Measurements from ENCODE around the gene QRICH1.

QRICH1 gene

DNA sequence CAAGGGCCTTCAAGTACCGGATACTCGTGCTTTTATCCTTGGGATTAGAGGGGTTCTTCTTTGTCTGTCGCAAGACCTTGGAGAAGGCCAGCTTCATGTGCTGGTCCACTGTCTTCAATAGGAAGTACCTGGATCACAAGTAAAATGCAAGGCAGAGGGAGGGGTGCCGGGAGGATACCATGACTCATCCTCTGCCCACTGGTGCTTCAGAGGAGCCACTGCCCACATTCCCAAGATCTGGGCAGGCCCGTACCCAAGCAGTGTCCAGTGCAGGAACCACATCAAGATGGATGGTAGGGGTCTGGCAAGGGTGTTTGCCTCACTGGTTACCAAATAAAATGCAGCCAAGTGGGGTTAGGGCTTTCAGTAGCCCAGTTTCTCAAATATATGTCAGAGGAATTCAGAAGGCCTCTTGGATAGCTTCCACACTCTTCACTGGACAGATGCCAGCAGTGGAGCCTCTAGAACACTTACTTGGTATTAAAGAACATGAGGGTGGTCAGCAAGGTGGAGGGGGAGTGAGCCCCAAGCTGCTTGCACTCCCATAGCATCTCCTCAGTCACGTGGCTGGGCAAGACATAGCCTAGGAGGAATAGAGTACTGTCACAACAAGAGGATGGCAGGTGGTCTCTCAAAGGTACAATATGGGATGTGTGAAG is 61.1 kb downstream of the QRICH1 start:
- DNase-seq, result no peak

DNA sequence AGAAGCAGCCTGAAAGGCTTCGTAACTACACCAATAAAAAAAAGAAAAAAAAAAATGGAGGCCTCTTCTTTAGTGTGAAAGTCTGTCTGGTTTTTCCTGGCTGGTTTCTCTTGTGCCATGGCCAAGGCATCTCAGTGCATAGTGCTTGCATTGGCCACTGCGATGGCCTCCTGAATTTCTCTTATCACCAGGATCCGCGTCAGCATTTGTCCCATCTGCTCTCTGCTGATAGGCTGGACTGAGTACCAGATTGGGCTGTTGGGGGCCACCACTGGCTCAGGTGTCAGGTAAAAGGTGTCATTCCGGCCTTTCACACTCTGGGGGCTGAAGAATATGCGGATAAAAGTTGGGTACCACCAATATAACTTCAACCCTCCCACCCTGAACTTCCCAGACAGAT is 63.5 kb downstream of the QRICH1 start:
- no peak for DNase-seq

DNA sequence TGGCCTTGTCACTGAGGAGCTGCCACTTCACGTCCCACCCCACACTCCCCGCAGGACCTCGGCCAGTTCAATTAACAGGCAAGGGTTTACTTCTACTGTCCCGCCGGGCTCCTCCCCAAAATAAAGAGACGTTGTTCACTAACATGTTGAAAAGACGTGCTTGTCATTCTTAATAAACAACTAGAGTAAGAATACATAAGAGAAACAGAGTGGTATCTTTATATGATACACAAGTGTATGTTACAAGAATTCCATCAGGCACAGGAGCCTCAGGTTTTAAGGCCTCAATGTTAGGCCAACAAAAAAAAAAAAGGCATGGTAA is 64.3 kb downstream of the QRICH1 start:
- no peak for DNase-seq

DNA sequence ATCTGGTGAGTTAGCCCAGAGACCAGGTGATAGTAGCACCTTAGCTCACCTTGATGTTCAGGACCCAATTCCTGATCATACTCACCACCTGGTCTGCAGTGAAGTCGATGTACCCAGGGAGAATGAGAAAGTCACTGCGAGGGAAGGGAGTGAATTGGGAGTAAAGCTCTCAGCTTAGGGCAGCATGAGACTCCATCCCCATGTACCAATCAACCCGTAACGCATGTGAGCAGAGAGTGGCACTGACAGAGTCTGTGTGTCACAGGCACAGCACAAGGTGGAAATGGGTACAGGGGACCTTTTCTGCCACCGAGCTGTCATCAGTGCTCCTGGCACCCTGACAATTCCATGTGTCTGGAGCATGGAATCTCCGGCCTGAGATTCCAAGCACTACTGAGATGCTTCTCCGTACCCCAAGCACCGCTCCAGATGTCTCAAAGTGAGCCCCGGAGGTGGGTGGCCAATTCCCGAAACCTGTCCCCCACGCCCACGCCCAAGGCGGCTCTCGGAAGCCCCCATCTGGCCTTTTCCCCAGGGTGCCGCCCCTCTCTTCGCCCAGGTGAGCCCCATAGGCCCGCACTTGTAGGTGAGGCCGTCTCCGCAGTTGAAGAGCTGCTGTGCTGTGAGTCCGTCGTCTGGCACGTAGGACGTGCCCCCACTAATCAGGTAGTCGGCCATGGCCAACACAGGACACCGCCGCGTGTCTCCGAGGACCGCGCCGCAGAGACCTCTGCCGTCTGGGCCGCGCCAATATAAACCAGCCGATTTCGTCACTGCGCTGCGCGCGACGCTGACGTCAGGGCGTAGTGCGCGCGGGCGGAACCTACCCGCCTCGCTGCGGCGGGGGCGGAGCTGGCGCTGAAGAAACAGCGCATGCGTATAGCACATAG is 65.0 kb downstream of the QRICH1 start, which contains the start of gene IMPDH2:
IMPDH2 (minus strand) TSS at position 726 of the 890 bp plus-strand sequence; CDS start at position 678, 48 bp downstream.
- DNase-seq, result peak; percentile 96

DNA sequence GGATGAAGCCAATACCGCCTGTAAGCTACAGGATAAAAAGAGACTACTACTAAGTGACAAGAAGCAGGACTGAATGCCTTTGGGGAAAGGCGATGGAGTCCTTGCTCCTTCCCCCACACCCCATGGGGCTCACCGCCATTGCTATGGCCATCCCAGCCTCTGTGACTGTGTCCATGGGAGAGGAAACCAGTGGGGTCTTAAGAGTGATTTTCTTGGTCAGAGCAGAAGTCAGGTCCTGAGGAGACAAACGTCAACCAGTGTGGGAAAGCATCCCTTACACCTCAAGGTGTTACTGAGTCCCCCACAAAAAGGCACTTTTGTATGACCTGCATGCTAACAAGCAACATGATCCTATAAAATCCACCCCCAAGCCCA is 65.6 kb downstream of the QRICH1 start:
- DNase-seq, result no peak

DNA sequence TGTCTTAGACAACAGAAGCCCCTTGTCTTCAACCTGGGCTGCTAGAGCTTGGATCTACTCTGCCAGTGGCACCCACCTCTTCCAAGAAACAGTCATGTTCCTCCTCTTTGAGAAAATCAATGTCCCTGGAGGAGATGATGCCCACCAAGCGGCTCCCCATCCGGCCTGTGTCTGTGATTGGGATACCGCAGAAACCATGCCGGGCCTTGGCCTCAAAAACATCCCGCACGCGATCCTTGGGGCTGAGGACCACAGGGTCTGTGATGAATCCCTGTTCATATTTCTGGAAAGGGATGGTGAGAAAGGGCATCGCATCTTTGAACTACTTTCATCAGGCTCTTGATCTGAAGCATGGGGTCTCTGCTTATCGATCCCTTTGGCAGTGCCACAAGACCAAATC is 66.2 kb downstream of the QRICH1 start:
- DNase-seq, result no peak

DNA sequence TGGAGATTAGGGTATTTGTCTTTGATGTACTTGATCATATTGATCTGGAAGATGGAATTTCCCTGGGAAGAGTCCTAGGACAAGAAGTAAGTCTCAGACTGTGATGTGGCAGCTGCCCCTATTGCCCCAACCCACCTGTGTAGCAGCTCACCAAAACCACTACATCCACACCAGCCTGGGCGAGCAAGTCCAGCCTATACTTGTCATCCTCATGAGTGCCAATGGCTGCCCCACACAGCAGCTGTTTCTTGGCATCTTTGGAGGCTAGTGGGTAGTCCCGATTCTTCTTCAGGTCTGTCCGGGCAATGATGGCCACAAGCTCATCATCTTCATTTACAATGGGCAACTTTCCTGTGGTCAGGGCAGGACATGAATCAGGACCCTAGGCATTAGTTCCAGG is 67.3 kb downstream of the QRICH1 start:
- no peak for DNase-seq

DNA sequence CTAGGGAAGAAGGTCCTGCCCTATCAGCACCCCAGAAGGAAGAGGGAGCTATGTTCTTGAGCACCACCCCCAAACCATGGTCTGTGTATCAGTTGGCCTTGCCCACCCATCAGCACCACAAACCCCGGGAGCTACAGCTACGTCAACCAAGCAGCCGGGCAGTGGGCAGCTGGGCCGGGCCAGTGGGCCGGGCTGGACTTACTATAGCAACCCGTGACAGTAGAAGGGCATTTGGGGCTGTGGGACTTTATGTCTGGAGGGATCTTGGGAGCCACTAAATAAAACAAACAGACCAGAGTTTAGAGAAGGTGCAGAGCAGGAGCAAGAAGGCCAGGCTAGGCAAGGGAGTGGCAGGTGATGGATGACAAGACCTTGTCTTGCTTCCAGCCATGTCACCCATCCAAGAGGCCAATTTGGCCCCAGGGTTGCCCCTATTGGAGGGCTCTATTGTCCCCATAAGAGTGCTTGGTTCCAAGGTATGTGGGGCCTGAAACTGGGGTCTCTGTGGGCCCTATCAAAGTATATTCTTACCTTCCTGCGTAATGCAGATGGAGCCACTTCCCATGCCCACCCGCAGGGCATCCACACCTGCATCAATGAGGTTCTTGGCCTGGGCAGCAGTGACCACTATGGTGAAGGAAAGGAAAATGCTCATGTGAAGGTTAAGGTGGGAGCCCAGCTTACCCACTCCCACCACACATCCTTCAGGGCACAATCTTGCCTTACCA is 67.9 kb downstream of the QRICH1 start:
- DNase-seq, result no peak

DNA sequence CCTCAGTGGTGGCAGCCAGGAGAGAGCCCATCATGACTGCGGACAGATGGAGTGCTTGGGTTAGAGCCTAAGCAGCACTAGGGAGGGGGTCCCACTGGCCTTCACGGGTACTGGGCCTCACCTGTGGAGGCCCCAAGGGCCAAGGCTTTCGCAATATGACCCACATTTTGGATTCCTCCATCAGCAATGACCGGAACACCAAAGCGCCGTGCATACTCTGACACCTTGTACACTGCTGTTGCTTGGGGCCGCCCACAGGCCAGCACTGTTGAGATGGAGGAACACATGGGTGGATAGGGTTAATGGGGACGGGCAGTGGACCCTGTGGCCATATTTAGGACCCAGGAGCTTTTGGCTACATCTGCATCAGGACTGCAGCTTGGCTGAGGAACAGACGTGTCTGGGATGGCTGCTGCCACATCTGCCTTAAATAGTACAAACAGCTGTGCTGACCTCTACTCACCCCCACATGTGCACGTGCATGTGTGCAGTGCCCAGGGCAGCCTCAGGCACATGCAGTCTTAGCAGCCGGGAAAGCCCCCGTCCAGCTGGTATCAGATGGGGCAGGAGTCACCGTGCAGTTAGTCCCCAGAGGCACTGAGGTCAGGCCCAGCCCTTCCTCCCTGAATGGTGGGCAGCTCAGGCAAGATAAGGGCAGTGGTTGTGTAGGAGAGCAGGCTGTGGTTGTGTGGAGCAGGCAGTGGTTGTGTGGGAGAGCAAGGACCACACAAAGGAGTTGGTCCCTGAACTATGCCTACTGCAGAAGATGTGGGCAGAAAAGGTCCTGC is 68.7 kb downstream of the QRICH1 start:
- peak in 1 of 2 donors; percentile 13 for DNase-seq

DNA sequence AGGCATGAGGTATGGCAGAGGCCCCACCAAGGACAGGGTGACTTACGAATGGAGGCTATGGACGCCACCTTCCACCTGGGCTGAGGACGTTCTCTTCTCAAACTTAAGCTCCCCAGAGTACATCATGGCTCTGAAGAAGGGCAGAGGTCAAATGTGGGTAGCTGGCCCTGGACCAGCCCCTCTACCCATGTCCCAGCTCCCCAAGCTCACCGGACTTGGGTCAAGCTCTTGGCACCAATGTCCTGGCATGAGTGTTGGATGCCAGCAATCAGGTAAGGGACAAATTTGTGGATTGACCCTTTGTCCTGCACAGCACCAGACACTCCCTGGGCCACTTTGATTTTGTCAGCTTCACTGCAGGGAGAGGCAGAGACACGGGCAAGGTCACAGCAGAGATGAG is 69.4 kb downstream of the QRICH1 start:
- no peak for DNase-seq

DNA sequence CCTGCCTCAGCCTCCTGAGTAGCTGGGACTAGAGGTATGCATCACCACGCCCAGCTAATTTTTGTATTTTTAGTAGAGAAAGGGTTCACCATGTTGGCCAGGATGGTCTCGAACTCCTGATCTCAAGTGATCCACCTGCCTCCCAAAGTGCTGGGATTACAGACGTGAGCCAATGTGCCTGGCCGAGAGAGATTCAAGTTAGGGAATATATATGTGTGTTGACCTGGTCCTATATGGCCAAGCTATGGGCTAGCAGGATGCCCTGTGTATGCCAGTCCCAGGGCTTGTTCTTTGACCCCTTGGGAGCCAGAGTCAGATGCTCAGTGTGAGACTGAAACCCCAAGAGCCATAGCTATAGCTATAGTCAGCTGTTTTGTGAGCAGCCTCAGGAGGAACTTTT is 70.1 kb downstream of the QRICH1 start:
- no peak for DNase-seq

DNA sequence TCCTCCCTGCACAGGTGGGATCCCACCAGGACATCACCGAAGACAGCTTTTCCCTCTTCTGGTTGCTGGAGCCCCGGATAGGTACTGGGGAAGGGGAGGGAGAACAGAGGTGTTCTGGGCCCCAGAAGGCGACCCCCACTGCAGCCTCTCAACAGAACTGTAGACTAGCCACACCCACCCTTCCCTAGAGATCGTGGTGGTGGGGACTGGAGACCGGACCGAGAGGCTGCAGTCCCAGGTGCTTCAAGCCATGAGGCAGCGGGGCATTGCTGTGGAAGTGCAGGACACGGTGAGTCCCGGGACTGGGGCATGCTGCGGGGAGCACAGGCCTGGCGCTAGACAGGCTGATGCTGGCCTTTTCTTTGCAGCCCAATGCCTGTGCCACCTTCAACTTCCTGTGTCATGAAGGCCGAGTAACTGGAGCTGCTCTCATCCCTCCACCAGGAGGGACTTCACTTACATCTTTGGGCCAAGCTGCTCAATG is 71.1 kb downstream of the QRICH1 start:
- DNase-seq, result no peak

DNA sequence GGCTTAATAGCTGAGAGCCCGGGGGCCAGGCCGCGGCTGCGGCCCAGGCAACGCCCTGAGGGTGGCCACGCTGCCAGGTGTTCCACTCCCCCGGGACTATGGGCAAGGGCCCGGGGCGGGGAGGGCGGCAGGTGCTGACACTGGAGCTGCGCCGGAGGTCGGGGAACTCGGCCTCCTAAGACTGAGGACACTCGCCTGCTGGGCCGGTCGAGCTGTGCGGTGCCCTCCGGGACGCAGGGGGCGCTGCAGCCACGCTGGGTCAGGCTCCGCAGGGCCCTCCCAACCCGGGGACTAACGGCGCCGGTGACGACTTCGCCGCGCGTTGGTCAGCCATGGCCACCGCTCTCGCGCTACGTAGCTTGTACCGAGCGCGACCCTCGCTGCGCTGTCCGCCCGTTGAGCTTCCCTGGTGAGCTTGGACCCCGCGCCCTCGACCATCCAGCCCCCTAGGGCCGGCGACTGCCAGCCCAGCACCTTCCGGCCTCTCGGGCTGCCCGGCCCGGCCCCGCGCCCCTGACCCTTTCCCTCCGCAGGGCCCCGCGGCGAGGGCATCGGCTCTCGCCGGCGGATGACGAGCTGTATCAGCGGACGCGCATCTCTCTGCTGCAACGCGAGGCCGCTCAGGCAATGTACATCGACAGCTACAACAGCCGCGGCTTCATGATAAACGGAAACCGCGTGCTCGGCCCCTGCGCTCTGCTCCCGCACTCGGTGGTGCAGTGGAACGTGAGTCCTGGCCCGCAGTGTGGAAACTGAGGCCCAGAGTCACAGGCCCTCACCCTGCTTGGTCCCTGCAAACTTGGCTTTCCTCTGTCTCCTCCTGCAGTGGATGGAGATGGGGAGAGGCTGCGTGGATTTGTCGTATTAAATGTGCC is 71.8 kb downstream of the QRICH1 start, which contains the start of gene NDUFAF3:
NDUFAF3 (plus strand) TSS at position 309 of the 875 bp plus-strand sequence; CDS start at position 333, 24 bp downstream.
- peak; percentile 93 for DNase-seq

DNA sequence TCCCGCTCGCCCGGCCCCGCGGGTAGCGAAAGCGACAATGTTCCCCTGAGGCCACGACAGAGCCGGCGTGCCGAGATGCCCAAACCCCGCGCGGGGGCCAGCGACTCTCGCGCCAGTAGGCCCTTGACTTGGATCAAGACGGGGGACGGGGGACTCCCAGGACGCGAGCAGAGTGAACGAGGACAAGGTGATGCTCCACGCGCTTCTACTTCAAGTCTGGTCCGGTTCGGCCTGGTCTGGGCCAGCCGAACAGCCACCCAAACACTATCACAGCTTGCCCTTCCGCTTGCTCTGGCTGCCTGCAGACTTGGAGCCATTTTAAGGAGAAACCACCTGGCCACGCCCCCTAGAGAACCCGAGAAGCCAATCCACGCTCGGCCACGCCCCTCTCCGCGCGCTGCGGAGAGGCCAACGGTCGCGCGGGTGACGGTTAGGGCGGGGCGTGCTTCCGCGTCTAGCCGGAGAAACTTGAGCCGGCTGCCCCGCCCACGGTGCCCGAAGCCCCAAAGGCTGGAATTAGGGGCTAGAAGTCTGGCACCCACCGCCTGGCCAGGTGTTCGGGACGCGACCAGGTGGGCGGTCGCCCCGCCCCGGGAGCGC is 72.6 kb downstream of the QRICH1 start:
- peak; percentile 99 for DNase-seq

DNA sequence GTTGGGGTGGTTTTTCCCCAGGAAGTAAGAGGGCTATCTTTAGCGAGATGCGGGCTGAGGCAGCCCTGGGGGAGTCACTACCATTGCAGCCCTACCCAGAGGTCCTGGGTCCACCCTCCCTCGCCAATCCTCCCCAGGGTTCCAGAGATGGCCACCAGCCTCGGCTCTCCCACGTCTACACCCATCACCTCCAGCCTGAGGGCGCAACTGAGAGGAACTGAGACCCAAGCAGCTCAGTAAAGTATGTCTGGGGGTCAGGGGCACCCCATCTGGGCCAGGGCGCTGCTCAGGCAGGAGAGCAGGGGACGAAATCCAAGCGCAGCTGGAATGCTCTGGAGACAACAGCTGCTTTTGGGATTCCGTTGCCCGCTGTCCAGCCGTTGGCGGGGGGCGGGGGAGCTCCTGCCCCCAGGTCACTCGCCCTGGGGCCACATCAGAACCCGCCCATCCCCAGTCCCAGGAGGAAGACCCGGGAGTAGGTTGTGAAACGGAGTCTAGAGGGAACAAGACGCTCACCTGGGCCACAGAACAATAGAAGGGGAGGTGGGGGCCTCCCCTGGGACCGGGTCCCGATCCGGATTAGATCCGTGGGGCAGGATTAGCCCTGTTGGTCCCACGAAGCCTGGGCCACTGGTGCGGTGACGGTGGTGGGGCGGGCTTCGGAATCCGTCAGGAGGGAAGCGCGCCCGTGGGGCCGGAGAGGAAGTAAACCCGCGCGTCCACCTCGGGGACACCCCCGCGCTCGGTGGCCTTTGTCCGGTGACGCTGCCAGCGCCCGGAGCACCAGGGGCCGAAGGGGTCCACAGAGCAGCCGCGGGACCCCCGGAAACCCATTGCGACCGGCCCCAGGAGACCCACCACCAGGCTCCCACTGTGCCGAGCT is 73.3 kb downstream of the QRICH1 start:
- DNase-seq, result peak; percentile 42 to 54

DNA sequence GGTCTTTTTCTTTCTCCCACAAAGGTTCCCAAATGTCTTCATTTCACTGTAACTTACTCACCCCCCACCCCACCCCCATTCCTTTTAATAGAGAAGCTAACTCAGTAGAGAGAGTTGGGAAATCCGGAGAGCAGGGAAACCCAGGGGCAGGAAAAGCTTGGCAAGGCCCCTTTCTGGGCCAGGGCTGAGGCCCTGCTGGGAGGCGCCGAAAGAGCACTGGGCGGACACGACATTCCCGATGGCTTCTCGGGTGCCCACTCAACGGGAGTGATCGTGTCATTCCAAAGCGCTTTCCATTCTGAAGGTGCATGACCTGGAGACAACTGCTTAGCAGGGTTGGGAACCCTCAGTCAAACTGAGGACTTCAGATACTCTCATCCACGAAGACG is 73.9 kb downstream of the QRICH1 start:
- no peak for DNase-seq

DNA sequence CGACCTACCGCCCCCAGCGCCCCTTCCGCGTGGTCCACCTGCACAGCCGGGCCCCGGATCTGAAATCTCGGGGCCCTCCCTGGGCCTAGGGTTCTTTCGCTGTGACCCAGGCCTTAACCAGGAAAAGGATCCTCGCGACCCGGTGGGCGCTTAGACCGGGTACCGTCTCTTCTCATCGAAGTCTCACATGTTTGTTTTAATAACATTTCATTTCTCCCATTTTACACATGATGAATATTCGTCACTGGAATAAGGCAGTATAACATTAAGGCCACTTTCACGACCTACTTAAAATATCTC is 75.2 kb downstream of the QRICH1 start:
- DNase-seq, result no peak

DNA sequence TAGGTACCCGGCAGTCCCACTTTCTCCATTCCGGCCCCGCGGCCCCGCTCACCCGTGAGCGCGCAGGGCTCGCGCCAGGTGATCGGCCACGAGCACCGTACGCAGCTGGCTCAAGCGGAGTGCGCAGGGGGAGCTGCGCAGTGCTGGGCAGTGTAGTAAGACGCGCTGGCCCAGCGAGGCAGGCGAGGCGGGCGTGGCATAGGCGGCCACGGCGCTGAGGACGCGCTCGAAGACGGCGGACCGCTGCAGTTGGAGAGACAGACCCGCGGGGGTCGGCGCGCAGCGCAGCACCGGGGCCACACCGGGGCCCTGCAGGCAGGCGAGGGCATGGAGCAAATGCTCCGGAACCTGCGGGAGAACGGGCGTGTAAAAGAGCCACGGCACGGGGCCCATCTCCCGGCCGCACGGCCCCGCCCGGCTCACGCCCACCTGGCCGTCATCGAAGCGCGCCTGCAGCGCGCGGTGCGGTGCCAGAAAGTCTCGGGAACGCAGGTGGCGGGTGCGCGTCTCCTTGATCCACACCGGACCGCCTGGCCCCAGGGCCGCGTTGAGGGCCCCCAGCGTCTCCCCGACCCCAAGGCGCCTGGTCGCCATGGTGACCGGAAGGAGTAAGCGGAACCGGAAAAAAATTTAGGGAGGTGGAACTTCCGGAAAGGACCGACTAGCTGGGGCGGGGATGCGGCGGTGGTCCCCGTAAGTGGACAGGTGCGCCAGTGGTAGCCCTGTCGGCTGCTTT is 75.7 kb downstream of the QRICH1 start, which contains the start of gene DALRD3:
DALRD3 (minus strand) TSS at position 610 of the 736 bp plus-strand sequence; CDS start at position 594, 16 bp downstream.
- DNase-seq, result peak; percentile 51 to 68

DNA sequence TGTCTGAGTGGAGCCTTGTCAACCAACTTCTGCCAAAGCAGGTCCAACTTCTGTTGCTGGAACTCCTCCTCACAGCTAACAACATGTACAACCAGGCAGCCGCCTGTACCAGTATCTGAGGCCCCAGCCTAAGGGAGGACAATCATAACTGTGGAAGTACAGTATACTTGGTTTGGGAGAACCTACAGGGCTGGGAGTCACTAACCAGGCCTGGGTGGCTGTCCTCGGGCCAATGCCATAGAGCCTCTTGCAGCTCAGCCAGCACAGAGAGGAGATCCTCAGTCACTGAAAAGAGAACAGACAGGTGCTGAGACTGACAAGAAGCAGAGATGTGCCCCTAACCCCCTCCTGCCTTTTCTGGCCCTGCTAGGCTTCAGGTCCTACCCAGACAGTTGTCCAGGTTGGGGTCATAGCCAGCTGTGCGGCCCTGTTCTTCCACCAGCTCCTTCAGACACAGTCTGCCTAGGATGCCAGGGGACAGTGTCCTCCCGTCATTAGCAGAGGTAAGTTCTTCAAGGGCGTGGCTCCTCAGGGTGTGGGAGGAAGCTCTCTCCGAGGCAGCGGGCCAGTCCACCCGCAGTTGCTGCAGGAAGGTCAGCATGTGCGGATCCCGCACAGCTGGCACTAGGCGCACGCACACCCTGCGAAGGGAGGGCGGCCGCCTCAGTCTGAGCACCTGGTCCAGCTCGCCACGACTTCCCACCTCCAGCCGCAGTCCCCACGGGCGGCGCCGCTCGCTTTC is 76.5 kb downstream of the QRICH1 start:
- no peak for DNase-seq

Measured in CD4-positive, alpha-beta T cell treated with Interleukin-1 beta for 1 hour (primary cell).